Lower lobe of right lung (tissue), 2 donors: ENCODE data around the gene LIPA. TPM values are rescaled to one million over a fixed set of nuclear protein-coding genes. Genes with fewer than 3 reads are reported as not detected.
A peak's percentile ranks its signal among the peaks of the same experiment; 100 is the strongest.
"Not testable (repeated sequence)": the region's sequence is repeated elsewhere in the genome, so short reads cannot be mapped to it uniquely, and the experiment has no call there.

ENCODE experiments used
- ATAC-seq, 2 donors: fragments of 200-7000 bp; cut with Tn5 transposase; one replicate each; pipeline ENCODE4 v1.9.1; 2020 to 2022; ENCODE audit warnings: mild to moderate bottlenecking in 2 of 2, moderate library complexity in 2 of 2
- DNase-seq: peaks from one replicate; pipeline ENCODE4 v3.0.0-alpha.2; 2020
- H3K27ac ChIP-seq: fragments of 200-600 bp; one replicate; pipeline ENCODE4 v1.8.0; 2022
- H3K27me3 ChIP-seq: fragments of 200-600 bp; one replicate; pipeline ENCODE4 v1.8.0; 2022; ENCODE audit warnings: low read depth
- H3K36me3 ChIP-seq: fragments of 200-600 bp; one replicate; pipeline ENCODE4 v1.8.0; 2022; ENCODE audit warnings: mild to moderate bottlenecking
- H3K4me1 ChIP-seq: fragments of 200-600 bp; one replicate; pipeline ENCODE4 v1.8.0; 2022
- H3K4me3 ChIP-seq: fragments of 200-600 bp; one replicate; pipeline ENCODE4 v1.8.0; 2022; ENCODE audit warnings: mild to moderate bottlenecking
- H3K9me3 ChIP-seq: fragments of 200-600 bp; one replicate; pipeline ENCODE4 v1.8.0; 2022
- CTCF ChIP-seq: fragments of 200-600 bp; IDR thresholded peaks from one replicate; pipeline ENCODE4 v1.8.0; 2022; ENCODE audit warnings: antibody characterized with exemption, mild to moderate bottlenecking
- intact Hi-C: fragments of 100-400 bp; cut with DNase I; formaldehyde crosslinking; loops from one replicate; pipeline ENCODE4 v1.11.0; 2022
- total RNA-seq: library from RNA; stranded (reverse); fragmentation: NEBNext Ultra II Directional; extraction: Animal tissue kit (Norgen Biotek cat#: 25700); gene quantifications from one replicate; pipeline ENCODE4 v1.2.1, GENCODE V29; 2021
- donor health status: DM: no; HTN: yes; CAD: no; lungs with severe emphysema.

The LIPA gene
- total RNA-seq, 1 donor from 2014 or later: 174 TPM

- Histone ChIP-seq H3K27ac (no peak overlapping the region), H3K36me3 (no peaks in the 10 kb centered on the region), H3K9me3 (no peaks in the 10 kb centered on the region), H3K27me3 (no peaks in the 10 kb centered on the region), H3K4me1 (peaks cover 8% of the 10 kb centered on the region), H3K4me3 (no peak overlapping the region)
- ATAC-seq (no peak), DNase-seq (no peak)
- intact Hi-C loops: no loop called here
- TF ChIP-seq CTCF: no peak
Observed at GRCh38 chr10:89255793-89256192, 4.2 kb upstream of the LIPA start.

DNA sequence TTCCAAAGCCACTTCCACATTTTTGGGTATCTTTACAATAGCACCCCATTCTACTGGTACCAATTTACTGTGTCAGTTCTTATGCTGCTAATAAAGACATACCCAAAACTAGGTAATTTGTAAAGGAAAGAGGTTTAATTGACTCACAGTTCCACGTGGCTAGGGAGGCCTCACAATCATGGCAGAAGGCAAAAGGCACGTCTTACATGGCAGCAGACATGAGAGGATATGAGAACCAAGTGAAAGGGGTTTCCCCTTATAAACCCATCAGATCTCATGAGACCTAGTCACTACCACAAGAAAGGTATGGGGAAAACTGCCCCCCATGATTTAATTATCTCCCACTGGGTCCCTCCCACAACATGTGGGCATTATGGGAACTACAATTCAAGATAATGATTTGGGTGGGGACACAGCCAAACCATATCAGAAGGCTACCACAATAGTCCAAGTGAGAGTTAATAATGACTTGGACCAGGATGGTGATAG, 3.6 kb upstream of the LIPA start:
- H3K27ac ChIP-seq, H3K36me3 ChIP-seq, H3K4me3 ChIP-seq, H3K9me3 ChIP-seq, H3K27me3 ChIP-seq, intact Hi-C loops, DNase-seq, ATAC-seq: not testable (repeated sequence)
- H3K4me1 ChIP-seq: peaks cover 10% of the 10 kb centered on the region

DNA sequence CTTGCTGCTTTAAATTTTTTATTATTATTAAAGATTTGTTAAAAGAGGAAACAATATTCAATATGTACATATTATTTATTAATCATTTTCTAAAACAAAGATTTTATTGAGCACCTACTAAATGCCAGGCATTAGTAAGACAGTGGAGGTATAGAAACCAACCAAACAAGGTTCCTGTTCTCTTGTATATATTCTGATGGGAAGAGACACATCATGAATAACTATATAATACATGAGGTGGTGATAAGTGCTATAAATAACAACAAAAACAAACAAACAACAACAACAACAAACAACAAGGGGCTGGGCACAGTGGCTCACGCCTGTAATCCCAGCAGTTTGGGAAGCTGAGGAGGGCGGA, 630 bp upstream of the LIPA start:
- no peaks in the 10 kb centered on the region for H3K9me3 ChIP-seq
- intact Hi-C loops: no loop called here
- H3K4me3 ChIP-seq: peak overlapping the region; percentile 73
- no peak for TF ChIP-seq CTCF
- no peaks in the 10 kb centered on the region for H3K27me3 ChIP-seq
- H3K4me1 ChIP-seq: peaks cover 10% of the 10 kb centered on the region
- DNase-seq (no peak), ATAC-seq (no peak)
- H3K36me3 ChIP-seq: no peaks in the 10 kb centered on the region
- H3K27ac ChIP-seq: peak overlapping the region; percentile 80

DNA sequence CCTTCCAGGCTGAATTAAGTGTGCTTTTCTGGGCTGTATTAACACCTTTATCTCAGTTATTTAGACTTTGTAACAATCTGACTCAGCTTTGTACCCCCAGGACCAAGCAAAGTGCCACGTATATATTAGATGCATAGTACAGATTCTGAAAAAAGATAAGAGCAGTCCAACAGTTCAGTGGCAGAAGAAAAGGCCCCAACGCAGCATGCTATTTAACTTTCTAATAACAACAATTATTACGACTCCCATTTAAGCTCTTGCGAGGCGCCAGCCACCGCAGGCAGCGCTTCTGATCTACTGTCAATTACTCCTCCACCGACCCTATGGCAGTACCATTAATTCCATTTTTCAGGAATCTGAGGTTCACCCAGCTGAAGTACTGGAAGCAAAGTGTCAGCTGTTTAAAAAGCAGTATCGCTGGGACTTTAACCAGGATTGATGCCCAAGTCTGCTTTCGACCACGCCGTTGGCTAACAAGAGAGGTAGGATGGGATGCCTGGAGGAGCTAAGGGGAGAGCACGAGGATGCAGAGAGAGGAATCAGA, 638 bp downstream of the LIPA start:
- Histone ChIP-seq H3K36me3 (no peaks in the 10 kb centered on the region), H3K27me3 (no peaks in the 10 kb centered on the region), H3K9me3 (no peaks in the 10 kb centered on the region), H3K27ac (peak overlapping the region; percentile 80), H3K4me3 (peak overlapping the region; percentile 73), H3K4me1 (peaks cover 10% of the 10 kb centered on the region)
- intact Hi-C loops: no loop called here
- DNase-seq (no peak), ATAC-seq (no peak)
- TF ChIP-seq CTCF: no peak

DNA sequence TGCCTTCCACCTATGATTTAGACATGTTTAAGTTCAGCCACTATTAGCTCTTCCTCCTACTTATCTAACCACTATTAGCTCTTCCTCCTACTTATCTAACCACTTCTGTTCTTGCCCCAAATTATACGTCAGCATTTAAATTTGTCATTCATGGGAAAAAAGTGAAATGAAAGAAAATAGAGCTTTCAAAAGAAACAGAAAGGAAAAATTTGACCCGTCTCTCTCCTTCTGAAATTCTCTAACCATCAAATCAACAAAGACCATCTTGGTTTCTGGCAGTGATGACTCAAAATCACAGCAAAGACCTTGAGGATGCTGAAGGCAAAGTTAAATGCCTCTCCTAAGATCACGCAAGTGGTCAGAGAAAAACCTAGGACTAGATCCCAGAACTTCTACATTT, 2.6 kb downstream of the LIPA start:
- no peak overlapping the region for H3K4me3 ChIP-seq
- intact Hi-C loops: no loop called here
- no peaks in the 10 kb centered on the region for H3K9me3 ChIP-seq
- no peak overlapping the region for H3K27ac ChIP-seq
- no peak for DNase-seq
- peaks cover 10% of the 10 kb centered on the region for H3K4me1 ChIP-seq
- H3K27me3 ChIP-seq: no peaks in the 10 kb centered on the region
- no peak for ATAC-seq
- no peak for TF ChIP-seq CTCF
- H3K36me3 ChIP-seq: no peaks in the 10 kb centered on the region

- H3K27ac ChIP-seq, H3K4me3 ChIP-seq, ATAC-seq, H3K27me3 ChIP-seq, intact Hi-C loops, H3K36me3 ChIP-seq, DNase-seq, H3K9me3 ChIP-seq: not testable (repeated sequence)
- H3K4me1 ChIP-seq: peaks cover 22% of the 10 kb centered on the region
Observed at GRCh38 chr10:89247623-89248022, 4.0 kb downstream of the LIPA start.

DNA sequence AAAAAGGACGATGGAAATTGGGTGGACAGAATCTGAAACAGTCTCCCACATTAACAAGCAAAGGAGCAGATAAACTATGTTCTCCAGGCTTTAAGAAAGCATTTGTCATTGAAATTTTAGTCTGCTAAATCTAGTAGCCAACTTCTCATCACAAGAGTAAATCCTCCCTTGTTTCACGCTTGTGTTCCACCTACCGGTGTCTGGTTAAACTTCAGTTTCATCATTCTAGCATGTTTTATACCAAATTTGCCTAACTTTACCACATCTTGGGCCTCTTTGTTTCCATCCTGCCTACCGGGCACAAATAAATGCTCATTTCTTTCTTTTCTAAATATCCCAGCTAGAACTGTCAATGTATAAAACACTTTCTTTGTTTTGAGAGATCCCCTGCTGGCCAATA, 5.8 kb downstream of the LIPA start:
- Histone ChIP-seq H3K4me1 (peaks cover 33% of the 10 kb centered on the region), H3K9me3 (no peaks in the 10 kb centered on the region), H3K4me3 (no peak overlapping the region), H3K27me3 (no peaks in the 10 kb centered on the region), H3K36me3 (peaks cover 6% of the 10 kb centered on the region), H3K27ac (no peak overlapping the region)
- no peak for DNase-seq
- no peak for ATAC-seq
- intact Hi-C loops: no loop called here
- no peak for TF ChIP-seq CTCF
